ENCODE results near the gene FCSK.
"Not testable (repeated sequence)": the region's sequence is repeated elsewhere in the genome, so short reads cannot be mapped to it uniquely, and the experiment has no call there.

The FCSK gene

DNA sequence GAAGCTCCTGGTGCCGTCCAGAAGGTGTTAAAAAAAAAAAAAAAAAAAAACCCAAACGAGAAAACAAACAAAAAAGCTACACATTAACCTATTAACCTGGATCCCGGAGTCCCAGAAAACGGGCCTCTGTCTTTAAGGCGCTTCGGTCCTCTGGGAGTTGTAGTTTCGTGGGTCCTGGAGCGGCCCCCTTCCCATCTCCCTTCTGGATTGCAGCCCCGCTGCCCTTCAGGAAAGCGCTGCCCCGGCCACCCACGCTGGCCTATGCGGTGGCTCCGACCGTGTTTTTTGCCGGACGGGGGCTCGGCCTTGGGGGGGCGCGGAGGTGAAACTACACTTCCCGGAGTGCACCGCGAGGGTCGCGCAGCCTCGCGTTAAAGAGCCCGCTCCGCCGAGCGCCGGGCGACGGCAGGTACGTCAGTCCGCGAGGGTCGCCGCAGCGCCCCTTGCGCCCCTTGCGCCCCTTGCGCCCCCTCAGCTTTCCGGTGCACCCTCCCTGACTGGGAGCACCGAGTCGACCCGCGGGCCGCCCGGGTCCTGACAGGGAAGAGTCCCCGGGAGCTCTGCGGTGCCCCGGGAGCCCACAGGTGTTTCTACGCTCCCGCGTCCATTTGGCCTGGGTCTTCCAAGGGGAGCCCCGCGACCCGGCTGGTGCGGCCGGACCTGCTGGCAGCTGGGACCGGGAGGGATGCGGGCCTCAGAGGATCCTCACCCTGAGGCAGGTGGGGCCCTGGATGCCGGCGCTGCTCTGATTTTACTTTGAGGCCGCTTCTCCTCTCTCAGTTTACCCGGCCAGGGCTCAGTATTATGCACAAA lies at the start of gene FCSK:
Gene FCSK, plus strand, starts transcription at position 374 of the 813 bp plus-strand sequence. CDS start 8,596 bp downstream, outside the sequence.
- peak; percentile 66 to 72 for DNase-seq

- not testable (repeated sequence) for DNase-seq
Measured at GRCh38 chr16:70406104-70406503, 48.3 kb upstream of the FCSK start.

- DNase-seq: no peak
Measured at GRCh38 chr16:70407811-70408274, 46.6 kb upstream of the FCSK start.

- no peak for DNase-seq
Measured at GRCh38 chr16:70410734-70411133, 43.7 kb upstream of the FCSK start.

DNA sequence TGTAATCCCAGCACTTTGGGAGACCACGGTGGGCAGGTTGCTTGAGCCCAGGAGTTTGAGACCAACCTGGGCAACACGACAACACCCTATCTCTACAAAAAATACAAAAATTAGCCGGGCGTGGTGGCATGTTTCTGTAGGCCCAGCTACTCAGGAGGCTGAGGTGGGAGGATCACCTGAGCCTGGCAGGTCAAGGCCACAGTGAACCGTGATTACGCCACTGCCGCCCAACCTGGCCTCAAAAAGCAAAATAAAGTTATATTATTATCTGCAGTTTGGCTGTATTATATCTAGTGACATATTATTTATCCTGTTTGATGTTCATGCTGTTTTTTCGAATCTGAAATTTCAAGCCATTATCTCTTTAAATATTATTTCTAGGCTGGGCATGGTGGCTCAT lies 42.0 kb upstream of the FCSK start:
- DNase-seq: no peak

GRCh38 chr16:70413572-70413971 lies 40.8 kb upstream of the FCSK start:
- DNase-seq: not testable (repeated sequence)

DNA sequence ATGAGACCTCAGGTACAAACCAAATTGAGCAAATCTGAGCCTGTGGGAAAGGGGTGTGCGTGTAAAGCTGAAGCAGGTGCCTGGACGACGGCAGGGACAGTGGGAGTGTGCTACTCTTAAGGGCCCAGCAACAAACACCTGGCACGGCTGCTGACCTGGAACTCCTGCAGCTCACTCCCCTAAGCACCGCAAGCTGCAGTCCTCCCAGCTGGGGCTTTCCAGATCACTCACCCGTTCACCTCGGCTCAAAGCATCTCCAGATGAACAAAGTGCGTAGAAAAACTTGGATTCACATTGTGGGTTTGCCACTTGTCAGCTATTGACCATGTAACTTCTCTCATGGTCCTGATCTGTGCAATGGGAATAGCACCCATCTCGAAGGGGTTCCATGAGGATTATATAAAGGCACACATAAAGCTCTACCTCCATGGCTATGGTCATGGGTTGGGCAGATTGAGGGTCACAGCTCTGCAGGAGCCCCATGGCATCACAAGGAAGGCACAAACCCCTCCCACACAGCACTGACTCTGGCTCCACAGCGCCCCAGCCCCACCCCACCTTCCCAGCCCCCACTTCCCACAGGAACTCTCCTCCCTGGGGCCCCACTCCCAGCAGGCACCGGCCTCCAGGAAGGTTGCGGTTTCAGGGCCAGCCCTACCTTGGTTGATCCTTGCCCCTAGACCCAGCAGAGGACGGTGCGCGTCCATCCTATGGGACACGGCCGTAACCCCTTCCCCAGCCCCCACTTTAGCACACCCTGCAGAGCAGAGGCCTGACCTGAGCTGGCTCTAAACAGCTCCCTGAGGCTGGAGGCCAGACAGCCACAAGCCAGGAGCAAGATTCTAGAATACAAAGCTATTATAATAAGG lies 37.4 kb upstream of the FCSK start:
- DNase-seq: peak in 1 of 2 donors; percentile 42

DNA sequence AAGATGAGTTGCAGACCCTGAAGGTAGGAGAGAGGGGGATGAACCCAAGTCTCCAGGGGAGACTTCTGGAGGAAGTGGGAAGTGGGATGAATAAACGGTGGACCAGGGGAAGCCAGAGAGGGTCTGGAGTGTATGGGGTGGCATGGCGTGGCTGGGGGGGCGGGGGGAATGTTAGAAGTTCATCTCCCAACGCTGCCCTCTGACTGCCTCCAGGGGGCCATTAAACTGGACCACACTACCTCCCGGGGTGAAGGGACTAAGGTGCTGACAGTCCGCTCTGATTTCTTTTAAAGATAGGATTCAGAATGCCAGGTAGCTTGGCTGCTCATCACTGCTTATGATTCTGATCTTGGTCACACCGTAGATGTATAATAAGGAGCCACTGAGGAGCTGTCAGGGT lies 36.7 kb upstream of the FCSK start:
- DNase-seq: no peak

DNA sequence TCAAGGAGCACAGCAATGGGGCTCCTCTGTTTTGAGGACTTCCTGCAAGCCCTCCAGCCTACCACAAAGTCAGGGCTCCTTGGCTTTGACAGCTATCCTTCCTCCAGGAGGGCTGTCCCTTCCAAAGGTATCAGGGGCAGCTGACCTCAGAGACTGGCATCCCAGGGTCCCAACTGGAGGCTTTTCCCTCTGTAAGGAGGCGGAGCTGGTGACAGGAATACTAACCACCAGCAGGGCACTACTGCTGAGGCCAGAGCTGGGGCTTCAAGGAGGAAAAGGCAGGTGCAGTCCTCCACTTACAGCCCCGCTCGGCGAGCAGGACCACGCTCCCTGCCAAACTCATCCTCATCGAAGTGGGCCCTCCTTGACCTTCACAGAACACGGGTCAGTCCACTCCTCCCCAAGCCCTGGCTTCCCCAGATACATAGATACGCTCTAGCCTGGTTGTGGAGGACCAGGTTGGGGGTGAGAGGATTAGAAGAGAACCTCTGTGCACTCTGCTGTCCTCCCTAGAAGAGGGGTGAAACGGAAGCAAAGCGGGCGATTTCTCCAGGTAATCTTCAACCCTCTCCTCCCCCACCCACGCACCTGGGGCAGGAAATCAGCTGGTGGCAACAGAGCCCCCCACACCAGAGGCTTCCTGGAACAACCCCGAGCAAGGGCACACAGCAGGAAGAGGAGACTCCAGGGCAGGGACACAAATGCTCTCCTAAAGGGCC lies 36.0 kb upstream of the FCSK start:
- DNase-seq: no peak

- DNase-seq: no peak
Measured at GRCh38 chr16:70418993-70419318, 35.4 kb upstream of the FCSK start.

- DNase-seq: no peak
Measured at GRCh38 chr16:70419384-70420327, 34.7 kb upstream of the FCSK start.

- DNase-seq: no peak
Measured at GRCh38 chr16:70421014-70421413, 33.4 kb upstream of the FCSK start.

DNA sequence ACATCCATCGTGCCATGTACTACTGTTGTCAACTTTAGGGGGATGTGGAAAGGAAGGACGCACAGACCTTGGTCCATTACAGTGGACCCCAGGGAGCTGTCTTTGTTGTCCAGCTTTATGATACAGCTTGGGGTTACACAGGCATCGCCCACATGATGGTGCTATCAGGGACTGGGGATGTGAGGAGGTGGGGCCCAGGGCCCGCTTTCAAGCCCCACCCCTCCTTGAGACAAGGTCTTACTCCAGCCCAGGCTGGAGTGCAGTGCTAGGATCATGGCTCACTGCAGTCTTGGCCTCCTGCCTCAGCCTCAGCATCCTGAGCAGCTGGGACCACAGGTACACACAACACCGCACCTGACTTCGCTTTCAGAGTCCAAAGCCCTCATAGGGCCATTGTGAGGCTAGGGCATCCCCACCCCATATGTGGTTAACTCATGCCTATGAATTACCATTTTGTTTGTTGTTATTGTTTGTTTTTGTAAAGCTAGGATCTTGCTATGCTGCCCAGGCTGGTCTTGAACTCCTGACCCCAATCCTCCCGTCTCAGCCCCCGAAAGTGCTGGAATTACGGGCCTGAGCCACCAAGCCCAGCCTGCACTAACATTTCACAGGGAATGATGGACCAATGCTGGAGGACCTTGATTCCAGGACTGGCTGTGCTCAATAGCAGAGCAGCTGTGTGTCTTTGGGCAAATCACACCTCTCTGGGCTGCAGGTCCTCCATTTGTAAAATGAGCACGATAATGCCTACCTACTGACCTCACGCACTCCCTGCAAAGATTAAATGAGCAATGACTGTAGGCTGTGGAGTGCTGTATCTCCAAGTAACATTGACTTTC lies 32.7 kb upstream of the FCSK start:
- no peak for DNase-seq

DNA sequence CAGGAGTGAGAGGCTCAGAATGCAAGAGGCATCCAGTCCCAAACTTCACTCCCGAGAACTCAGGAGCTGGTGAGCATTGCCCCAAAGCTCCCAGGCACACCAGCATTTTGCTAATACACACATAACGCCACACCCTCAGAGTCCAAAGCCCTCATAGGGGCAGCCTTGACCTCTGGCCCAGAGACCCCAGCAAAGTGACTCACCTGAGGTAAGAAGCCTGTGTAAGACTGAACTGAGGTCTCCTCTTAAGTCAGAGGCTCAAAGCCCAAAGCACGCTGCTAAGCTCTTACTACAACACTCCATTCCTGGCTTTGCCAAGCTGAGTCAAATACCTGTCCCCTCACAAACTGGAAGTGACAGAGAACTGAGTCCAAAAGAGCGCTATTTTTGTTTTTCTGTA lies 31.9 kb upstream of the FCSK start:
- DNase-seq: no peak

DNA sequence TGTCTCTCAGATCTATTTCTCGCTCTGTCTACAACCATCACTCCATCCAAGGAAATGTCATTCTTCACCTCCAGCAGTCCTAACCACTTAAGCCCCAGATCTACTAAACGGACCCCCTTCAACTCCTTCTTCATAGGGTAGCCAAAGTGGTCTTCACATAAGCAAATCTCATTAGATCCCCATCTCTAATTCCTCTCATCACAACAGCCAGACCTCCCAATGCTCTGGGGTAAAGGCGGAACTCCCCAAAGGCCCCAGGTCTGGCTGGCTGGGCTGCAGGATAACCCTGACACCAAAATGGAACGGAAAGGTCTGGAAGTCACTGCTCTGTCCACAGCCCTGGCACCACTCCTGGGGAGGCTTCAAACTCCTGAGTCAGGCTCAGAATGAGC lies 26.6 kb upstream of the FCSK start:
- DNase-seq: no peak

GRCh38 chr16:70428178-70428998 lies 26.0 kb upstream of the FCSK start:
- DNase-seq: peak; percentile 41 to 80

DNA sequence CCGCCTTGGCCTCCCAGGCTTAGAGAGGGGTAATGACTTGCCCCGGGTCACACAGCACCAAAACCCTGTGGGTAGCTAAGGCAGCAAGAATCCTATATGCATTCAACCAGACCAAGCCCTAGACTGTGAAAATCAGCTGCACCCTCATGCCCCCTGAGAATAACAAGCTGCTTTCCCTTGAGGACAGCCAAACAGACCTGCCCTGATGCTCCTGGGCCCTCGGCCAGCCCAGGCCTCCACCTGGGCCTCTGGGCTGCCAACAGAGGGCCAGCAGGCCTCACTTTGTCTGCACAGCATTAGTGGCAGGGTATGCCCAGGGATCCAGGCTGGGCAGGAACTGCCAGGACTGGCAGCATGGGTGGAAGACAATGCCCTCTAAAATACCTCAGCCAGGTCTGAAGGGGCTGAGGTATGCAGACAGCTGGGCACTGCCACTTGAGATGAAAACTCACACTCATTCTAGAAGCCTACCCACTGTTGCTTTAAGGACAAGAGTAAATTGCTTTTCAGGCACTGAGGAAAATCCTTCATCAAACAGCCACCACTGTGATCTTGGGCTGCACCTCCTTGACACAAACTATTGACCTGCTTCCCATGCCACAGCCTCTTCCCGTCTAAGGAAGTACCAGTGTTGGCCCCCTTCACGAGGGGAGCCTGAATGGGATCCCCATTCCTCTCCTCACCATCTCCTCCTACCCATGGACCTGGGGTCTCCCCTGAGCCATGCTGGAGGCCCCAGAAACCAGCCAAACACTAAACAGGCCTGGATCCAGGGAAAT lies 24.3 kb upstream of the FCSK start:
- DNase-seq: no peak

GRCh38 chr16:70430667-70431536 lies 23.5 kb upstream of the FCSK start:
- DNase-seq: peak; percentile 75 to 83

Data from CD4-positive, alpha-beta T cell treated with Interleukin-1 beta for 1 hour (primary cell).